SK-N-DZ (cell line): ENCODE measurements around the gene ZNF417. TPM values are rescaled to one million over a fixed set of nuclear protein-coding genes. Genes with fewer than 3 reads are reported as not detected.
"Not testable (repeated sequence)": the region's sequence is repeated elsewhere in the genome, so short reads cannot be mapped to it uniquely, and the experiment has no call there.

Experiments used
- DNase-seq: peaks from one replicate; pipeline ENCODE4 v3.0.0-alpha.2; 2015; ENCODE audit warnings: low spot score
- polyA plus RNA-seq, 2 experiments: library from polyadenylated mRNA; depleted of rRNA; stranded (reverse); fragments of >200 nt; gene quantifications; 2 replicates each; pipeline ENCODE4 v1.2.3, GENCODE V29; 2014

The ZNF417 gene
- 9.8 and 14.2 TPM in 2 replicates for polyA plus RNA-seq (2014; cell fraction: cytosol; rRNA removed)
- 17.6 and 17.8 TPM in 2 replicates for polyA plus RNA-seq (2014; cell fraction: nucleus; rRNA removed)

DNA sequence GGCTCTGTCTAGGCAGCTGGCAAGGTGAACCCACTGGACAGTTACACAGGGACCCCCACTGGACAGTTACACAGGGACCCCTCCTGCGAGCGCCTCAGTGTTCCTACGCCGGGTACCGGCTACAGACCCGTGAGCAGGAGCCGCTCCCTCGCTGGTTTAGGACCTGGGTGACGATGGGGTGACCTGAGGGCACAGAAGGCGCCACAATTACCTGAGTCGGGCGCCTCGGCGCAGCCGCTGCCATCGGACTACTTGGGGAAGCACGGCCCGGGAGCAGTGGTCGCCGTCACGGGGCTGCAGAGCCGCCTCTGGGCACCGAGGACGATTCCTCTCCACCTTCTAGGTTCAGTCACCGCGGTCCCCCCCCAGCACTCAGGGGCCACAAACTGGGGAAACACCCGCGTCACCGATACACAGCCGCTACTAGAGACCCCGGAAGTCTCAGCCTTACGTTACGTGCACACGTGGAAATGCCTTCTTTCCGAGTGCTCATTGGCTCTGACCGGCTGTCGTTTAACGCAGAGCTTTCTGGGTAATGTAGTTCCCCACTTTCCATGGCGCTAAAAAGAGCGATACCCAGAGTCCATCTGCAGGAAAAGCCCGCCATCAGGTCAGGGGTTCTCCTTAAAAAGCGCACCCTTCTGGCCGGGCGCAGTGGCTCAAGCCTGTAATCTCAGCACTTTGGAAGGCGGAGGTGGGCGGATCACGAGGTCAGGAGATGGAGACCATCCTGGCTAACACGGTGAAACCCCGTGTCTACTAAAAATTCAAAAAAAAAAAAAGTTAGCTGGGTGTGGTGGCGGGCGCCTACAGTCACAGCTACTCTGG, at the start of gene ZNF417:
Gene ZNF417, minus strand, starts transcription at position 425 of the 828 bp plus-strand sequence. Its CDS starts 181 bp downstream, at position 244.
- DNase-seq = peak; percentile 94

GRCh38 chr19:57964761-57965160, 48.4 kb upstream of the ZNF417 start:
- no peak for DNase-seq

DNA sequence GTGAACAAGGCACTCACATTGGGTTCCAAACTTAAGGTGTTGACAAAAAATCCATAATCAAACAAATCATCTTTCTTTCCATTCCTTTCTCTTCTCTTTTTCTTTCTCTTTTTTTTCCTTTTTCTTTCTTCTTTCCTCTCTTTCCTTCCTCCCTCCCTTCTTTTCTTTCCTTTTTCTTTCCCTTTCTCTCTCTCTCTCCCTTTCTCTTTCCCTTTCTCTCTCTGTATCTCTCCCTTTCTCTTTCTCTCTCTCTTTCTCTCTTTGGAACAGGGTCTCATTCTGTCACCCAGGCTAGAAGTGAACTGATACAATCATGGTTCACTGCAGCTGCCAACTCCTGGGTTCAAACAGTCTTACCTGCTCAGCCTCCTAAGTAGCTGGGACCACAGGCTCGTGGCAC, 45.4 kb upstream of the ZNF417 start:
- no peak for DNase-seq

DNA sequence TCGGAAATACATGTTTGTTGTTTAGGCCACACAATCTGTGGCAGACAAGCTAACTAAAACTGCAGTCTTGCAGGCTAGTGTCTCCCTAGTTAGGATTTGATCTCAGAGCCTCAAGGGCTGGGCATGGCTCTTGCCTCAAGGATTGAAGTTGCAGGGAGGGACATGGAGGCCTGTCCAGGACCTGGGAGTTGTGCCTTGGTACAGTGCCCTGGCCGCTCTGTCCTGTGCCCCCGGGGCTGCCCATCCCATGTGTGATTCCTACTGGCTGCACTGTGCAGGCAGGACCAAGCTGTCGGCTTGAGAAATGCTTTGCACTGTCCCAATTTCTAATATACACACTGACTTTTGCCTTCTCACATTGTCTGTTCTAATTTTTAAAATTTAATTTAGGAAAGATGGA, 38.6 kb upstream of the ZNF417 start:
- DNase-seq = no peak

DNA sequence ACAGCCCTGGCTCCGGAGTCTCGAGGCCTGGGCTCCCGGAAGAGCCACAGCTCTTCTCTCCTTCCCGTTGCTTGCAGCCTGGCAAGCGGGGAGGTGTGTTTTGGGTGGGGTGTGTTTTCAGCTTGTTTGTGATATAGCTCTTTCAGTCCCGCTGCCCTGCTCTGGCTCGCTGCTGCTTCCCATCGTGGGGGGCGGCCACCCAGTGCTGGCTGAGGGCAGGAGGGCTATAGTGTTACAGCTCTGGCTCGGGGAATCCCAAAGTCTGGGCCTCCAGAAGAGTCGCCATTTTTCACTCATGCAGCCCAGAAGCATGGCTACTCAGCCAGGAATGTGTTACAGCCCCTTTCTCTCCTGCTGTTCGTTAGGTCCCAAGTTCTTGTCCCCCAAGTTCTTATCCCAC, 33.3 kb upstream of the ZNF417 start:
- DNase-seq = no peak

- DNase-seq = no peak
These were observed 32.9 kb upstream of the ZNF417 start for GRCh38 chr19:57949296-57949695.

GRCh38 chr19:57947419-57948134, 31.2 kb upstream of the ZNF417 start, which contains the start of gene ZNF256:
Gene ZNF256 (minus strand): TSS chr19:57947706. CDS start chr19:57947474, 232 bp downstream.
- DNase-seq = peak; percentile 91

GRCh38 chr19:57947088-57947418, 30.7 kb upstream of the ZNF417 start:
- DNase-seq = no peak

GRCh38 chr19:57946316-57946715, 29.9 kb upstream of the ZNF417 start:
- DNase-seq = no peak

- no peak for DNase-seq
These were observed 25.2 kb upstream of the ZNF417 start for GRCh38 chr19:57941593-57941992.

DNA sequence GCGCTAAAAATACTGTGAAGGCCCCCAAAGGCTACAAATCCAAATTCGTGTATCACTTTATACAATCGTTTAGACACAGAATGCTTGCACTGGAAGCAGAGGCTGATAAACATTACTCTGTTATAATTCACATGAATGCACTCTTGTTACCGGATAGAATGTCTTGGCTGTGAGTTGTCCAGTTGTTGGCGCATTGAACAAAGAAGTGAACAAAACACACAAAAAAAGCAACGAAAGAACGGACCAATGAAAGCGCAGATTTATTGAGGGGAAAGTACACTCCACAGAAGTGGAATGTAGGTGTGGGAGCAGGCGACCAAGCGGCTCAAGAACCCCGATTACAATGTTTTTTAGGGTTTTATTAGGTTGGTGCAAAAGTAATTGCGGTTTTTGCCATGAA, 19.3 kb upstream of the ZNF417 start:
- DNase-seq = no peak

DNA sequence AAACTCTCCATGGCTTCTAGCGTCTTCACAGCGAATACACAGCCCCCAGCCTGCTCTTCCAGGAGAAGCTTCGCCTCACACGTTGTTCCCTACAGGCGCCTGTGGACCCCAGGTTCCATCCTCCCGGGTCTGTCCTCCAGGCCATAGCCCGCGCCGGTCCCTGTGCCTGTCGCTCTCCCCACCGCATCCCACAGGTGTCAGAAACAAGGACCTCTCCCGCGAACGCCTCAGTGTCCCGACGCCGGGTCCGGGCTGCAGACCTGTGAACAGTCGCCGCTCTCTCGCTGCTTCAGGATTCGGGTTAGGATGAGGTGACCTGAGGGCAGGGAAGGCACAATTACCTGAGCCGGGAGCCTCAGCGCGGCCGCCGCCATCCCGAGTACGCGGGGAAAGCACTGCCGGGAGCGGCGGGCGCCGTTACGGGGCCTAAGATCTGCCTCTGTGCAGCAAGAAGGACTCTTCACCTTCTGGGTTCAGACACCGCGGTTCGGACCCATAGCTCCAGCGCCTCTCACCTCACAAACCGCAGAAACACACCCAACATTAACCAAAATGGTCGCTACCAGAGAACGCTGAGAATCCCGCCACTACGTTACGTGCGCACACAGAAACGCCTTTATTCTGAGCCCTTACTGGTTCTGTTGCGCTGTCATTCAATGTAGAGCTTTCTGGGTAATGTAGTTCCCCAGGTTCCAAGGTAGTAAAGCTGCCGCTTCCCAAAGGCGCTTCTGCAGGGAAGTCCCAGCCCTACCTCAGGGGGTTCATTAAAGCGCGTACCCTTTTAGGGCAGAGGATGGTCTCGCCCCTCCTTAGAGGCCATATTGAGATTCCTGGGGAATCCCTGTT, 18.7 kb upstream of the ZNF417 start, which contains the start of gene ZNF418:
Gene ZNF418, minus strand, starts transcription at position 583 of the 846 bp plus-strand sequence. CDS start 1,580 bp downstream, outside the sequence.
- DNase-seq = no peak

- DNase-seq = no peak
These were observed 11.2 kb upstream of the ZNF417 start for GRCh38 chr19:57927587-57927986.

GRCh38 chr19:57914531-57914930, 1.9 kb downstream of the ZNF417 start:
- DNase-seq = no peak

GRCh38 chr19:57907394-57907793, 9.0 kb downstream of the ZNF417 start:
- DNase-seq = no peak

GRCh38 chr19:57905258-57905657, 11.1 kb downstream of the ZNF417 start:
- no peak for DNase-seq

DNA sequence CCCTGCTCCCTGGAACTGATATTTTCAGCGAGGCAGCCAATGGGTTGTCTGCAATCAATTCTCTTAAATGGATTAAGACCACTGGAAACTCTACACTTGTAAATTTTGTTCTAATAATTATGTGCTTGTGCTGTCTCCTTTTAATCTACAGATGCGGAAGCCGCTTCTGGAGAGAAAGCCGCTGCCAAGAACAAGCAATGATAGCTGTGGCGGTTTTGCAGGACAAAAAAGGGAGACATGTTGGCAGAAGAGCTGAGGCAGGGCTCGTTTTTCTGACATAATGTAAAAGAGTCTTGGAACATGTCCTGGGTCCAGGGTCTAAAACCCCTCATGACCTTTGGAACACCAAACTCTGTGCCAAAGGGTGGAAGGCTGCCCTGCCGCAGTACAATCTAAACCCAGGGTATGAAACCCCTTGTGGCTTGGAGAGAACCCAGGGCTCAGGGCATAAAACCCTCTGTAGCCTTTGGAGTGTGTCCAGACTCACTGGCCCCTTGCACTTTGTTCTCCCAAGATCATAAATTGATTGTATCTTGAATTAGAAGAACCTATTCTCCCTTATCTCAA, 12.7 kb downstream of the ZNF417 start:
- DNase-seq = no peak

DNA sequence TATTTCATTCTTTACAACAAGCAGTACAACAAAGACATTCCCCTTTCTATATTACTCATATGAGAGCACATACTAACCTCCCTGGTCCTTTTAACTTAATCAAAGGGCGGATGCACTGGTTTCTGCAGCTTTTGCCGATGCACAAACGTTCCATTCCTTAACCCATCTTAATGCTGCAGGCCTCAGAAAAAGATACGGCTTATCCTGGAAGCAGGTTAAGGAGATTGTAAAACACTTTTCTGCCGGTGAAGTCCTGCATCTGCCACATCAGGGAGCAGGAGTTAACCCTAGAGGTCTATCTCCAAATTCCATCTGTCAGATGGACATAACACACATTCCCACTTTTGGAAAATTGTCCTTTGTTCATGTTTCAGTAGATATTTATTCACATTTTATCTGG, 16.1 kb downstream of the ZNF417 start:
- DNase-seq = no peak

- not testable (repeated sequence) for DNase-seq
These were observed 25.7 kb downstream of the ZNF417 start for GRCh38 chr19:57890706-57891105.

- DNase-seq = peak; percentile 92
These were observed 27.7 kb downstream of the ZNF417 start, which contains the start of gene ZNF814 for GRCh38 chr19:57888560-57889231. Gene ZNF814 (minus strand): TSS chr19:57889037. CDS start chr19:57888802, 235 bp downstream.
